K562 (cell line): Measurements from ENCODE around the gene CBFA2T2. TPM values are rescaled to one million over a fixed set of nuclear protein-coding genes. Genes with fewer than 3 reads are reported as not detected.
"Not testable (repeated sequence)": the region's sequence is repeated elsewhere in the genome, so short reads cannot be mapped to it uniquely, and the experiment has no call there.

Experiments used
- ATAC-seq: fragments of 200-7000 bp; cut with Tn5 transposase; 3 replicates; pipeline ENCODE4 v1.9.1; 2020; ENCODE audit warnings: moderate library complexity
- BruUV-seq: library from RNA; stranded (reverse); fragments of 400-500 nt; replicated peaks from 2 replicates; lab custom pipeline; 2021; lab: Mats Ljungman, UMichigan
- CTCF ChIA-PET: fragments of 300-600 bp; formaldehyde crosslinking; extraction: SDS; loops from one replicate; lab custom pipeline; 2021; ENCODE audit warnings: low intra/inter-chr PET ratio; lab: Yijun Ruan, JAX
- POLR2A ChIA-PET: fragments of 300-600, 350-650 bp; sonication (Branson Sonifier 250); formaldehyde crosslinking; extraction: SDS; loops from one replicate; lab custom pipeline; 2021; ENCODE audit warnings: antibody characterized with exemption, inconsistent platforms; lab: Yijun Ruan, JAX
- DNase-seq, 4 experiments: peaks; one replicate each; pipeline versions ENCODE4 v3.0.0 to v3.0.0-alpha.2; 2011 to 2018; ENCODE audit warnings: low spot score in 3 of 4, mixed read lengths in 3 of 4; ENCODE audit errors: extremely low read depth in 1 of 4
- FAIRE-seq: peaks from 2 replicates; lab custom pipeline; 2011; peaks lifted over from hg19 to GRCh38; lab: Jason Lieb, UNC
- H2AFZ ChIP-seq: 2 replicates; pipeline ENCODE4 v1.6.0; 2011; ENCODE audit warnings: low read depth, low read length, control low read depth, inconsistent platforms
- H3K27ac ChIP-seq: fragments of 200-600 bp; 3 replicates; pipeline ENCODE4 v1.8.0; 2011; ENCODE audit warnings: low read depth, mild to moderate bottlenecking, control low read depth, inconsistent platforms, low read length, moderate library complexity, mixed read lengths; ENCODE audit errors: extremely low read depth
- H3K27me3 ChIP-seq, 2 experiments: fragments of 300-600 bp in 1 of 2; 2 replicates in 1 of 2; 3 replicates in 1 of 2; pipeline versions ENCODE4 v1.6.0 to v1.8.0; 2011; ENCODE audit warnings: inconsistent platforms in 2 of 2, low read length in 2 of 2, mild to moderate bottlenecking in 1 of 2, mixed read lengths in 1 of 2, moderate library complexity in 1 of 2; ENCODE audit not compliant: control insufficient read depth in 2 of 2, insufficient read depth in 2 of 2
- H3K36me3 ChIP-seq: fragments of 300-600 bp; 3 replicates; pipeline ENCODE4 v1.8.0; 2011; ENCODE audit warnings: mild to moderate bottlenecking, low read length, inconsistent platforms; ENCODE audit not compliant: control insufficient read depth, insufficient read depth
- H3K4me1 ChIP-seq, 2 experiments: fragments of 200-600 bp in 1 of 2; replicated peaks in 1 of 2; 2 replicates in 1 of 2; 3 replicates in 1 of 2; pipeline versions ENCODE4 v1.5.1 to v1.8.0; 2011; ENCODE audit warnings: inconsistent platforms in 2 of 2, low read length in 2 of 2, mild to moderate bottlenecking in 1 of 2, mixed read lengths in 1 of 2, moderate library complexity in 1 of 2; ENCODE audit not compliant: control insufficient read depth in 2 of 2, insufficient read depth in 2 of 2
- H3K4me2 ChIP-seq: 2 replicates; pipeline ENCODE4 v1.6.1; 2011; ENCODE audit warnings: low read length, control low read depth, inconsistent platforms, mixed read lengths; ENCODE audit not compliant: insufficient read depth
- H3K4me3 ChIP-seq: fragments of 200-600 bp; sonication (generic), shearing (Covaris generic); 2 replicates; pipeline ENCODE4 v1.5.1; 2016; ENCODE audit warnings: control low read depth, inconsistent platforms
- H3K79me2 ChIP-seq: fragments of 200-600 bp; 3 replicates; pipeline ENCODE4 v1.8.0; 2011; ENCODE audit warnings: low read length, inconsistent platforms; ENCODE audit not compliant: control insufficient read depth, insufficient read depth
- H3K9ac ChIP-seq, 2 experiments: 2 replicates each; pipeline versions ENCODE4 v1.6.0 to v1.6.1; 2011; ENCODE audit warnings: low read depth in 2 of 2, low read length in 2 of 2, control low read depth in 1 of 2, inconsistent platforms in 1 of 2, mild to moderate bottlenecking in 1 of 2, mixed read lengths in 1 of 2; ENCODE audit not compliant: insufficient read depth in 1 of 2
- H3K9me1 ChIP-seq: one replicate; pipeline ENCODE4 v1.6.0; 2011; ENCODE audit warnings: inconsistent platforms, mild to moderate bottlenecking, low read length, moderate library complexity; ENCODE audit not compliant: control insufficient read depth, insufficient read depth
- H3K9me3 ChIP-seq: replicated peaks from 2 replicates; pipeline ENCODE4 v1.5.1; 2011; ENCODE audit warnings: low read depth, low read length, inconsistent platforms; ENCODE audit not compliant: control insufficient read depth, insufficient read depth
- H4K20me1 ChIP-seq: replicated peaks from 2 replicates; pipeline ENCODE4 v1.6.1; 2011; ENCODE audit warnings: low read length, inconsistent platforms, mixed read lengths; ENCODE audit not compliant: control insufficient read depth, insufficient read depth
- ARID1B ChIP-seq: fragments of 450-650 bp; IDR thresholded peaks from 2 replicates; pipeline ENCODE4 v1.6.1; 2016; ENCODE audit warnings: antibody characterized with exemption, mild to moderate bottlenecking, inconsistent platforms
- CBFA2T2 ChIP-seq: fragments of 450-650 bp; conservative IDR thresholded peaks from 2 replicates; pipeline ENCODE4 v1.6.1; 2017; ENCODE audit warnings: mild to moderate bottlenecking
- CBFA2T3 ChIP-seq: fragments of 450-650 bp; IDR thresholded peaks from 2 replicates; pipeline ENCODE4 v1.6.1; 2017
- ETV6 ChIP-seq, 3 experiments: fragments of 150-350 bp in 1 of 3; sonication (generic) in 1 of 3; formaldehyde crosslinking in 1 of 3; IDR thresholded peaks; 2 replicates each; pipeline versions ENCODE4 v1.6.1 to v1.8.0; 2014 to 2022; ENCODE audit warnings: borderline replicate concordance in 2 of 3, low read depth in 2 of 3, antibody characterized with exemption in 1 of 3, low read length in 1 of 3, mild to moderate bottlenecking in 1 of 3, missing genetic modification reagents in 1 of 3
- HDAC8 ChIP-seq: fragments of 450-650 bp; IDR thresholded peaks from 2 replicates; pipeline ENCODE4 v1.6.1; 2016; ENCODE audit warnings: mild to moderate bottlenecking, missing genetic modification characterization, moderate library complexity, missing compliant biosample characterization
- HNRNPL ChIP-seq: fragments of 200-400 bp; formaldehyde crosslinking; IDR thresholded peaks from 2 replicates; pipeline ENCODE4 v1.6.1; 2017; ENCODE audit warnings: low read depth, mild to moderate bottlenecking, low read length
- NFIX ChIP-seq: fragments of 250-450 bp; sonication (Bioruptor Pico); IDR thresholded peaks from 2 replicates; pipeline ENCODE4 v1.4.0; 2020; ENCODE audit warnings: low read depth, mild to moderate bottlenecking, moderate library complexity
- TAL1 ChIP-seq: fragments of 450-650 bp; IDR thresholded peaks from 2 replicates; pipeline ENCODE4 v1.6.1; 2016; ENCODE audit warnings: mild to moderate bottlenecking
- TCF3 ChIP-seq: sonication (generic); formaldehyde crosslinking; IDR thresholded peaks from 2 replicates; pipeline ENCODE4 v1.4.0; 2020; ENCODE audit warnings: mild to moderate bottlenecking, missing genetic modification reagents
- ZFX ChIP-seq: sonication (generic); formaldehyde crosslinking; IDR thresholded peaks from 2 replicates; pipeline ENCODE4 v1.8.0; 2022; ENCODE audit warnings: mild to moderate bottlenecking, missing genetic modification reagents, moderate library complexity
- ZNF766 ChIP-seq: fragments of 200-800 bp; sonication (Bioruptor generic); conservative IDR thresholded peaks from 2 replicates; pipeline ENCODE4 v1.6.1; 2016; ENCODE audit warnings: missing genetic modification characterization, missing compliant biosample characterization
- WGBS: fragments of 100-300 bp; shearing (Covaris generic); methylation state at CpG from one replicate; pipeline ENCODE4 v1.1.6; 2016; ENCODE audit warnings: low coverage, mixed read lengths; ENCODE audit not compliant: insufficient coverage; ENCODE audit errors: missing lambda C conversion rate; 5-methylcytosine and 5-hydroxymethylcytosine counted together
- in situ Hi-C: fragments of 300-500 bp; cut with MboI; formaldehyde crosslinking; loops from 4 replicates; pipeline ENCODE4 v1.15.0; 2018; ENCODE audit warnings: inconsistent platforms, mixed read lengths
- intact Hi-C: fragments of 100-400 bp; cut with micrococcal nuclease; formaldehyde crosslinking; loops from 2 replicates; pipeline ENCODE4 v1.14.2; 2022
- polyA plus RNA-seq, 8 experiments: library from polyadenylated mRNA; depleted of rRNA in 4 of 8; stranded (reverse) in 5 of 8; unstranded in 3 of 8; fragments of >200 nt; fragmentation: Nextera tagmentation in 2 of 8; fragmentation: Illumina TruSeq in 1 of 8; extraction: Ambion mirVana in 2 of 8; extraction: Trizol in 1 of 8; gene quantifications; 2 replicates each; pipeline versions ENCODE4 v1.2.1 to v1.2.3, GENCODE V29; 2011 to 2014; ENCODE audit warnings: inconsistent platforms in 1 of 8, missing spikeins in 1 of 8
- total RNA-seq, 7 experiments: library from RNA; depleted of rRNA in 6 of 7; stranded (reverse); fragments of >200 nt in 6 of 7; fragmentation: Illumina TruSeq in 2 of 7; extraction: Trizol in 2 of 7; gene quantifications; 2 replicates each; pipeline versions ENCODE4 v1.2.1 to v1.2.3, GENCODE V29; 2011 to 2021; ENCODE audit warnings: low replicate concordance in 1 of 7

The CBFA2T2 gene
- total and polyA plus RNA-seq, 9 of the 15 experiments (the other 6 are each of a cell fraction or from before 2014, with no cell fraction given): 0.27 to 9.6 (median 5.8) TPM

GRCh38 chr20:33482581-33482980 is 7.3 kb upstream of the CBFA2T2 start:
- TF ChIP-seq NFIX (CRISPR knock-in tag) (no peak), ARID1B (no peak), ZNF766 (no peak), HDAC8 (tag) (no peak), ETV6 (IDR thresholded peaks at IDR 0.05; ENCODE audit: borderline replicate concordance in 1 of 2, low read depth in 2 of 2, low read length in 1 of 2) (no peak), ETV6 (CRISPR knock-in tag; IDR thresholded peaks at IDR 0.05; ENCODE audit: borderline replicate concordance) (no peak), HNRNPL (no peak)
- Histone ChIP-seq H3K79me2 (no peaks in the 10 kb centered on the region), H3K27ac (no peak overlapping the region), H3K36me3 (no peaks in the 10 kb centered on the region), H3K9ac (no peak overlapping the region; a peak in 1 of 4 replicates), H3K4me3 (no peak overlapping the region), H3K4me2 (no peak overlapping the region), H3K9me1 (no peaks in the 10 kb centered on the region), H4K20me1 (no peaks in the 10 kb centered on the region), H3K4me1 (peaks cover 2 to 3% of the 10 kb centered on the region in 2 experiments; a peak in 3 of 5 replicates), H2AFZ (no peak overlapping the region), H3K9me3 (no peaks in the 10 kb centered on the region), H3K27me3 (no peaks in the 10 kb centered on the region)
- ChIA-PET POLR2A (no interaction called here), CTCF (no interaction called here)
- DNase-seq (no peak), FAIRE-seq (no peak), ATAC-seq (no peak; the same call in 2 of the 3 replicates)
- intact Hi-C loops: no loop called here
- no TSS peak for BruUV-seq
- in situ Hi-C loops: no loop called here
- 69% methylated on average over 6 of the region's 6 CpGs for WGBS

- POLR2A ChIA-PET: not testable (repeated sequence)
Observed at GRCh38 chr20:33483186-33483585, 6.7 kb upstream of the CBFA2T2 start.

More at GRCh38 chr20:33483186-33483585, 6.7 kb upstream of the CBFA2T2 start:
- H3K9me3 ChIP-seq, intact Hi-C loops, H4K20me1 ChIP-seq, H3K27me3 ChIP-seq, H3K36me3 ChIP-seq, H3K27ac ChIP-seq, H3K9ac ChIP-seq, H3K4me3 ChIP-seq, H3K4me1 ChIP-seq, H2AFZ ChIP-seq, H3K9me1 ChIP-seq, CTCF ChIA-PET, FAIRE-seq, H3K79me2 ChIP-seq, H3K4me2 ChIP-seq, BruUV-seq, in situ Hi-C loops: not testable (repeated sequence)
- DNase-seq: peak in 1 of 4 experiments; percentile 27
- peak; percentile 68 for ATAC-seq
- WGBS: 17% methylated on average over 5 of the region's 5 CpGs
- peak; percentile 38; the same call in 1 of the 2 replicates for TF ChIP-seq ARID1B
- TF ChIP-seq ZFX: peak; percentile 23; the same call in 1 of the 2 replicates
- TF ChIP-seq CBFA2T3: peak; percentile 68
- 0 out of 2 replicates have a peak, but pooled peaks have one; percentile 31 for TF ChIP-seq CBFA2T2
- TF ChIP-seq TCF3 (CRISPR knock-in tag): peak; percentile 69
- peak; percentile 43; the same call in 1 of the 2 replicates for TF ChIP-seq TAL1
